ENCODE data around the gene C22orf23. TPM values are rescaled to one million over a fixed set of nuclear protein-coding genes. Genes with fewer than 3 reads are reported as not detected.

The C22orf23 gene
- total and polyA plus RNA-seq, 2 of the 4 experiments (the other 2 are of a cell fraction) = 0.39 to 0.54 TPM

- Histone ChIP-seq H3K18ac (ENCODE audit: low read depth, low read length) (no peak overlapping the region), H3K27ac (ENCODE audit: insufficient read depth, low read length) (no peak overlapping the region), H3K4ac (ENCODE audit: low read depth, low read length) (no peak overlapping the region), H3K4me3 (ENCODE audit: insufficient read depth, low read depth, low read length) (no peak overlapping the region), H2BK15ac (ENCODE audit: low read depth, low read length) (no peak overlapping the region), H3K9me3 (ENCODE audit: control insufficient read depth, insufficient read depth, low read length) (no peaks in the 10 kb centered on the region), H3K14ac (replicated peaks; ENCODE audit: low read depth, low read length) (no peak overlapping the region), H3K79me1 (ENCODE audit: low read depth in 1 of 2, low read length in 2 of 2) (peaks cover 0 to 23% of the 10 kb centered on the region in 2 experiments; a peak in 1 of 4 replicates), H4K8ac (ENCODE audit: low read depth in 2 of 2, low read length in 2 of 2) (no peak overlapping the region), H4K91ac (ENCODE audit: insufficient read depth, low read depth, low read length) (no peak overlapping the region), H3K9me1 (ENCODE audit: insufficient read depth, low read length) (no peaks in the 10 kb centered on the region), H3K36me3 (ENCODE audit: control insufficient read depth, insufficient read depth, low read length) (peaks cover 57% of the 10 kb centered on the region), H2BK120ac (ENCODE audit: low read depth, low read length) (no peak overlapping the region), H2AK5ac (ENCODE audit: low read depth, low read length) (no peak overlapping the region), H4K20me1 (ENCODE audit: insufficient read depth, low read length) (peaks cover 7% of the 10 kb centered on the region), H3K56ac (ENCODE audit: extremely low read depth, insufficient read depth, low read length) (no peak overlapping the region), H2AFZ (replicated peaks; ENCODE audit: low read length, poor library complexity) (no peak overlapping the region), H2AK9ac (replicated peaks; ENCODE audit: low read depth, low read length, poor library complexity) (no peak overlapping the region), H3K23ac (ENCODE audit: low read depth, low read length) (no peak overlapping the region), H3K9ac (ENCODE audit: low read depth, low read length) (no peak overlapping the region), H2BK5ac (ENCODE audit: low read depth, low read length, poor library complexity, severe bottlenecking) (no peak overlapping the region), H3K27me3 (ENCODE audit: control insufficient read depth, insufficient read depth, low read length) (no peaks in the 10 kb centered on the region), H2BK20ac (ENCODE audit: low read depth, low read length) (no peak overlapping the region), H3K4me2 (ENCODE audit: low read depth, low read length) (no peak overlapping the region), H4K5ac (ENCODE audit: low read depth, low read length) (no peak overlapping the region), H3K4me1 (ENCODE audit: control insufficient read depth, insufficient read depth, low read length) (no peaks in the 10 kb centered on the region)
- DNase-seq (no peak), ATAC-seq (ENCODE audit: low read depth) (no peak)
- TF ChIP-seq, protein P1, sequence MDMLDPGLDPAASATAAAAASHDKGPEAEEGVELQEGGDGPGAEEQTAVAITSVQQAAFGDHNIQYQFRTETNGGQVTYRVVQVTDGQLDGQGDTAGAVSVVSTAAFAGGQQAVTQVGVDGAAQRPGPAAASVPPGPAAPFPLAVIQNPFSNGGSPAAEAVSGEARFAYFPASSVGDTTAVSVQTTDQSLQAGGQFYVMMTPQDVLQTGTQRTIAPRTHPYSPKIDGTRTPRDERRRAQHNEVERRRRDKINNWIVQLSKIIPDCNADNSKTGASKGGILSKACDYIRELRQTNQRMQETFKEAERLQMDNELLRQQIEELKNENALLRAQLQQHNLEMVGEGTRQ (IDR thresholded peaks at IDR 0.05; ENCODE audit: low read depth, low read length) = no peak
- TF ChIP-seq POLR2A (IDR thresholded peaks at IDR 0.05; ENCODE audit: low read depth, low read length) (no peak), CEBPB (IDR thresholded peaks at IDR 0.05; ENCODE audit: low read depth, low read length) (no peak), BHLHE40 (IDR thresholded peaks at IDR 0.05; ENCODE audit: low read depth, low read length) (no peak), FOS (IDR thresholded peaks at IDR 0.05; ENCODE audit: low read depth, low read length) (no peak), MAFK (IDR thresholded peaks at IDR 0.05; ENCODE audit: low read depth, low read length) (no peak), RAD21 (IDR thresholded peaks at IDR 0.05; ENCODE audit: low read length) (no peak), MAZ (IDR thresholded peaks at IDR 0.05; ENCODE audit: borderline replicate concordance, low read depth, low read length) (no peak), RCOR1 (IDR thresholded peaks at IDR 0.05; ENCODE audit: insufficient replicate concordance, low read length) (no peak), MXI1 (IDR thresholded peaks at IDR 0.05; ENCODE audit: borderline replicate concordance, low read depth, low read length) (no peak), RFX5 (IDR thresholded peaks at IDR 0.05; ENCODE audit: low read depth, low read length) (no peak), SMC3 (IDR thresholded peaks at IDR 0.05; ENCODE audit: low read depth, low read length) (no peak), CHD1 (IDR thresholded peaks at IDR 0.05; ENCODE audit: low read depth, low read length) (no peak)
- TF ChIP-seq, protein P2, sequence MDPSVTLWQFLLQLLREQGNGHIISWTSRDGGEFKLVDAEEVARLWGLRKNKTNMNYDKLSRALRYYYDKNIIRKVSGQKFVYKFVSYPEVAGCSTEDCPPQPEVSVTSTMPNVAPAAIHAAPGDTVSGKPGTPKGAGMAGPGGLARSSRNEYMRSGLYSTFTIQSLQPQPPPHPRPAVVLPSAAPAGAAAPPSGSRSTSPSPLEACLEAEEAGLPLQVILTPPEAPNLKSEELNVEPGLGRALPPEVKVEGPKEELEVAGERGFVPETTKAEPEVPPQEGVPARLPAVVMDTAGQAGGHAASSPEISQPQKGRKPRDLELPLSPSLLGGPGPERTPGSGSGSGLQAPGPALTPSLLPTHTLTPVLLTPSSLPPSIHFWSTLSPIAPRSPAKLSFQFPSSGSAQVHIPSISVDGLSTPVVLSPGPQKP (IDR thresholded peaks at IDR 0.05; ENCODE audit: borderline replicate concordance, low read depth, low read length) = no peak
- TF ChIP-seq, protein P3, sequence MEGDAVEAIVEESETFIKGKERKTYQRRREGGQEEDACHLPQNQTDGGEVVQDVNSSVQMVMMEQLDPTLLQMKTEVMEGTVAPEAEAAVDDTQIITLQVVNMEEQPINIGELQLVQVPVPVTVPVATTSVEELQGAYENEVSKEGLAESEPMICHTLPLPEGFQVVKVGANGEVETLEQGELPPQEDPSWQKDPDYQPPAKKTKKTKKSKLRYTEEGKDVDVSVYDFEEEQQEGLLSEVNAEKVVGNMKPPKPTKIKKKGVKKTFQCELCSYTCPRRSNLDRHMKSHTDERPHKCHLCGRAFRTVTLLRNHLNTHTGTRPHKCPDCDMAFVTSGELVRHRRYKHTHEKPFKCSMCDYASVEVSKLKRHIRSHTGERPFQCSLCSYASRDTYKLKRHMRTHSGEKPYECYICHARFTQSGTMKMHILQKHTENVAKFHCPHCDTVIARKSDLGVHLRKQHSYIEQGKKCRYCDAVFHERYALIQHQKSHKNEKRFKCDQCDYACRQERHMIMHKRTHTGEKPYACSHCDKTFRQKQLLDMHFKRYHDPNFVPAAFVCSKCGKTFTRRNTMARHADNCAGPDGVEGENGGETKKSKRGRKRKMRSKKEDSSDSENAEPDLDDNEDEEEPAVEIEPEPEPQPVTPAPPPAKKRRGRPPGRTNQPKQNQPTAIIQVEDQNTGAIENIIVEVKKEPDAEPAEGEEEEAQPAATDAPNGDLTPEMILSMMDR (conservative IDR thresholded peaks at IDR 0.05; ENCODE audit: low read depth, low read length) = no peak
- in situ Hi-C loops (cut with MboI; ENCODE audit: low sequenced_read_pairs) (no loop called here), intact Hi-C loops (cut with micrococcal nuclease) (no loop called here), dilution Hi-C loops (cut with HindIII; ENCODE audit: low sequenced_read_pairs, unreplicated experiment) (no loop called here)
- ChIA-PET POLR2A (ENCODE audit: unreplicated experiment) (no interaction called here), CTCF (no interaction called here)
- WGBS, 2 experiments (ENCODE audit: extremely low coverage in 2 of 2, insufficient read length in 1 of 2) = no CpG with 5 or more reads among the region's 5 CpGs
- BruUV-seq (replicated peaks) = no TSS peak
Observed at GRCh38 chr22:37920126-37920525, 33.3 kb downstream of the C22orf23 start.
